SKM-1 (cell line): ENCODE measurements around the gene GFOD2.
"Not testable (repeated sequence)": the region's sequence is repeated elsewhere in the genome, so short reads cannot be mapped to it uniquely, and the experiment has no call there.

ENCODE experiments used
- DNase-seq: peaks from one replicate; lab custom pipeline; 2025; ENCODE audit not compliant: unreplicated experiment; lab: John Stamatoyannopoulos, UW

The GFOD2 gene

GRCh38 chr16:67719048-67719777 is at the start of gene GFOD2:
GFOD2 (minus strand) TSS chr16:67719316; CDS start chr16:67685715, 33,601 bp downstream.
- DNase-seq, result peak; percentile 88

GRCh38 chr16:67767953-67768352 is 48.8 kb upstream of the GFOD2 start:
- DNase-seq, result no peak

- no peak for DNase-seq
Observed at GRCh38 chr16:67766291-67766690, 47.2 kb upstream of the GFOD2 start.

- DNase-seq, result no peak
Observed at GRCh38 chr16:67764158-67764667, 45.1 kb upstream of the GFOD2 start.

- no peak for DNase-seq
Observed at GRCh38 chr16:67763066-67763465, 44.0 kb upstream of the GFOD2 start.

GRCh38 chr16:67762385-67762784 is 43.3 kb upstream of the GFOD2 start:
- DNase-seq, result no peak

- DNase-seq, result no peak
Observed at GRCh38 chr16:67761924-67762323, 42.8 kb upstream of the GFOD2 start.

- no peak for DNase-seq
Observed at GRCh38 chr16:67760956-67761230, 41.8 kb upstream of the GFOD2 start.

- DNase-seq, result no peak
Observed at GRCh38 chr16:67760206-67760955, 41.3 kb upstream of the GFOD2 start.

GRCh38 chr16:67758966-67759365 is 39.9 kb upstream of the GFOD2 start:
- DNase-seq, result no peak

- DNase-seq, result no peak
Observed at GRCh38 chr16:67758006-67758405, 38.9 kb upstream of the GFOD2 start.

GRCh38 chr16:67752641-67753040 is 33.5 kb upstream of the GFOD2 start:
- no peak for DNase-seq

- not testable (repeated sequence) for DNase-seq
Observed at GRCh38 chr16:67751331-67751730, 32.2 kb upstream of the GFOD2 start.

- DNase-seq, result no peak
Observed at GRCh38 chr16:67750466-67750865, 31.4 kb upstream of the GFOD2 start.

GRCh38 chr16:67749436-67750078 is 30.4 kb upstream of the GFOD2 start:
- DNase-seq, result no peak

GRCh38 chr16:67748834-67749233 is 29.7 kb upstream of the GFOD2 start:
- no peak for DNase-seq

- no peak for DNase-seq
Observed at GRCh38 chr16:67746846-67747245, 27.7 kb upstream of the GFOD2 start.

- DNase-seq, result no peak
Observed at GRCh38 chr16:67741118-67741517, 22.0 kb upstream of the GFOD2 start.

- DNase-seq, result no peak
Observed at GRCh38 chr16:67740391-67740790, 21.3 kb upstream of the GFOD2 start.

GRCh38 chr16:67736858-67737257 is 17.7 kb upstream of the GFOD2 start:
- DNase-seq, result no peak

GRCh38 chr16:67734731-67735201 is 15.7 kb upstream of the GFOD2 start:
- DNase-seq, result no peak
